IMR-90 (cell line): Measurements from ENCODE around the gene TBC1D1. TPM values are rescaled to one million over a fixed set of nuclear protein-coding genes. Genes with fewer than 3 reads are reported as not detected.
A peak's percentile ranks its signal among the peaks of the same experiment; 100 is the strongest.

Experiments used
- ATAC-seq: fragments of 200-7000 bp; cut with Tn5 transposase; 2 replicates; pipeline ENCODE4 v1.9.1; 2020; ENCODE audit warnings: low read depth, mild to moderate bottlenecking, moderate library complexity
- BruUV-seq: library from RNA; stranded (reverse); fragments of 400-500 nt; replicated peaks from 2 replicates; lab custom pipeline; 2021; lab: Mats Ljungman, UMichigan
- CTCF ChIA-PET: fragments of 300-600 bp; formaldehyde crosslinking; extraction: SDS; loops from one replicate; lab custom pipeline; 2021; ENCODE audit warnings: antibody characterized with exemption; lab: Yijun Ruan, JAX
- POLR2A ChIA-PET: fragments of 300-600 bp; sonication (Branson Sonifier 250); formaldehyde crosslinking; loops from one replicate; lab custom pipeline; 2022; ENCODE audit warnings: antibody characterized with exemption; ENCODE audit not compliant: unreplicated experiment; lab: Charles Lee
- DNase-seq: peaks from one replicate; pipeline ENCODE4 v3.0.0; 2013
- H2AFZ ChIP-seq: replicated peaks from 2 replicates; pipeline ENCODE3; 2013; ENCODE audit warnings: low read length, mild to moderate bottlenecking; ENCODE audit not compliant: poor library complexity
- H2AK5ac ChIP-seq: 2 replicates; pipeline ENCODE4 v1.6.1; 2013; ENCODE audit warnings: low read depth, low read length, inconsistent platforms
- H2AK9ac ChIP-seq: replicated peaks from 2 replicates; pipeline ENCODE3; 2013; ENCODE audit warnings: mild to moderate bottlenecking, low read depth, low read length, moderate library complexity; ENCODE audit not compliant: poor library complexity
- H2BK120ac ChIP-seq: 2 replicates; pipeline ENCODE4 v1.6.1; 2013; ENCODE audit warnings: low read depth, low read length, inconsistent platforms
- H2BK15ac ChIP-seq: 3 replicates; pipeline ENCODE4 v1.6.1; 2013; ENCODE audit warnings: low read depth, low read length, inconsistent platforms
- H2BK20ac ChIP-seq: 2 replicates; pipeline ENCODE4 v1.6.1; 2013; ENCODE audit warnings: low read depth, mild to moderate bottlenecking, inconsistent platforms, low read length, moderate library complexity
- H2BK5ac ChIP-seq: 2 replicates; pipeline ENCODE4 v1.6.1; 2013; ENCODE audit warnings: mild to moderate bottlenecking, low read depth, low read length, inconsistent platforms; ENCODE audit not compliant: poor library complexity, severe bottlenecking
- H3K14ac ChIP-seq: replicated peaks from 2 replicates; pipeline ENCODE4 v1.6.1; 2013; ENCODE audit warnings: low read depth, low read length, inconsistent platforms
- H3K18ac ChIP-seq: 2 replicates; pipeline ENCODE4 v1.6.1; 2013; ENCODE audit warnings: low read depth, low read length, control low read depth
- H3K23ac ChIP-seq: 2 replicates; pipeline ENCODE4 v1.6.1; 2013; ENCODE audit warnings: low read depth, low read length, inconsistent platforms
- H3K27ac ChIP-seq: 2 replicates; pipeline ENCODE4 v1.5.1; 2013; ENCODE audit warnings: mild to moderate bottlenecking, control low read depth, low read length; ENCODE audit not compliant: insufficient read depth
- H3K27me3 ChIP-seq: 2 replicates; pipeline ENCODE4 v1.6.1; 2013; ENCODE audit warnings: low read length; ENCODE audit not compliant: control insufficient read depth, insufficient read depth
- H3K36me3 ChIP-seq: 2 replicates; pipeline ENCODE4 v1.6.1; 2013; ENCODE audit warnings: low read length, mixed read lengths; ENCODE audit not compliant: control insufficient read depth, insufficient read depth
- H3K4ac ChIP-seq: 2 replicates; pipeline ENCODE4 v1.6.1; 2013; ENCODE audit warnings: low read depth, low read length, inconsistent platforms
- H3K4me1 ChIP-seq: 2 replicates; pipeline ENCODE4 v1.6.1; 2013; ENCODE audit warnings: low read length, mixed read lengths; ENCODE audit not compliant: control insufficient read depth, insufficient read depth
- H3K4me2 ChIP-seq: 2 replicates; pipeline ENCODE4 v1.6.1; 2013; ENCODE audit warnings: low read depth, mild to moderate bottlenecking, control low read depth, low read length, moderate library complexity
- H3K4me3 ChIP-seq: 2 replicates; pipeline ENCODE4 v1.5.1; 2013; ENCODE audit warnings: low read depth, mild to moderate bottlenecking, control low read depth, low read length, moderate library complexity; ENCODE audit not compliant: insufficient read depth
- H3K56ac ChIP-seq: 2 replicates; pipeline ENCODE4 v1.6.1; 2013; ENCODE audit warnings: low read length, inconsistent platforms; ENCODE audit not compliant: insufficient read depth; ENCODE audit errors: extremely low read depth
- H3K79me1 ChIP-seq, 2 experiments: 2 replicates each; pipeline ENCODE4 v1.6.1; 2013; ENCODE audit warnings: low read length in 2 of 2, inconsistent platforms in 1 of 2, low read depth in 1 of 2
- H3K9ac ChIP-seq: 2 replicates; pipeline ENCODE4 v1.6.1; 2013; ENCODE audit warnings: low read depth, low read length, control low read depth
- H3K9me1 ChIP-seq: 2 replicates; pipeline ENCODE4 v1.6.1; 2013; ENCODE audit warnings: low read length, inconsistent platforms; ENCODE audit not compliant: insufficient read depth
- H3K9me3 ChIP-seq: 2 replicates; pipeline ENCODE4 v1.6.1; 2013; ENCODE audit warnings: low read length; ENCODE audit not compliant: control insufficient read depth, insufficient read depth
- H4K20me1 ChIP-seq: 2 replicates; pipeline ENCODE4 v1.6.1; 2013; ENCODE audit warnings: low read length, inconsistent platforms; ENCODE audit not compliant: insufficient read depth
- H4K5ac ChIP-seq: 2 replicates; pipeline ENCODE4 v1.6.1; 2013; ENCODE audit warnings: mild to moderate bottlenecking, low read depth, low read length, control low read depth
- H4K8ac ChIP-seq, 2 experiments: 2 replicates each; pipeline ENCODE4 v1.6.1; 2013; ENCODE audit warnings: low read depth in 2 of 2, low read length in 2 of 2, control low read depth in 1 of 2, inconsistent platforms in 1 of 2
- H4K91ac ChIP-seq: 2 replicates; pipeline ENCODE4 v1.6.1; 2013; ENCODE audit warnings: low read depth, low read length, inconsistent platforms; ENCODE audit not compliant: insufficient read depth
- BHLHE40 ChIP-seq: fragments of 150-350 bp; IDR thresholded peaks from 2 replicates; pipeline ENCODE4 v1.6.1; 2016; ENCODE audit warnings: mild to moderate bottlenecking, low read depth, low read length
- MXI1 ChIP-seq: IDR thresholded peaks from 2 replicates; pipeline ENCODE4 v1.6.1; 2012; ENCODE audit warnings: low read depth, mild to moderate bottlenecking, low read length, moderate library complexity, borderline replicate concordance
- RAD21 ChIP-seq: IDR thresholded peaks from 2 replicates; pipeline ENCODE4 v1.6.1; 2012; ENCODE audit warnings: low read length, improper control_type of control experiment
- RFX5 ChIP-seq: IDR thresholded peaks from 2 replicates; pipeline ENCODE4 v1.8.0; 2012; ENCODE audit warnings: low read depth, mild to moderate bottlenecking, low read length, moderate library complexity
- WGBS, 2 experiments: methylation state at CpG; one replicate each; pipeline versions ENCODE4 v1.1.5 to v1.1.7; 2013; ENCODE audit warnings: missing lambda C conversion rate in 2 of 2; ENCODE audit not compliant: insufficient read length in 1 of 2; ENCODE audit errors: extremely low coverage in 2 of 2; 5-methylcytosine and 5-hydroxymethylcytosine counted together
- dilution Hi-C: fragments of 300-500 bp; cut with HindIII; formaldehyde crosslinking; loops from one replicate; pipeline ENCODE4 v1.14.3; 2018; ENCODE audit warnings: low sequenced_read_pairs; ENCODE audit not compliant: unreplicated experiment
- in situ Hi-C: fragments of 300-500 bp; cut with MboI; formaldehyde crosslinking; loops from 3 replicates; pipeline ENCODE4 v1.14.3; 2019; ENCODE audit warnings: low sequenced_read_pairs, inconsistent platforms, mixed read lengths
- intact Hi-C: fragments of 100-400 bp; cut with micrococcal nuclease; formaldehyde crosslinking; loops from 2 replicates; pipeline ENCODE4 v1.10.0; 2022
- polyA plus RNA-seq, 3 experiments: library from polyadenylated mRNA; depleted of rRNA; stranded (reverse); fragments of >200 nt; gene quantifications; 2 replicates each; pipeline ENCODE4 v1.2.3, GENCODE V29; 2012; ENCODE audit warnings: low replicate concordance in 1 of 3
- total RNA-seq: library from RNA; depleted of rRNA; stranded (reverse); fragments of >200 nt; gene quantifications from 2 replicates; pipeline ENCODE4 v1.2.3, GENCODE V29; 2012
- TF ChIP-seq, protein P1 (sequence below): fragments of 150-350 bp; IDR thresholded peaks from 2 replicates; pipeline ENCODE4 v1.6.1; 2017; ENCODE audit warnings: mild to moderate bottlenecking, antibody characterized with exemption, low read length, low read depth
- TF ChIP-seq, protein P2 (sequence below): fragments of 150-350 bp; IDR thresholded peaks from 2 replicates; pipeline ENCODE4 v1.6.1; 2016; ENCODE audit warnings: low read depth, mild to moderate bottlenecking, low read length, moderate library complexity, borderline replicate concordance

TBC1D1 gene
- total and polyA plus RNA-seq, 2 of the 4 experiments (the other 2 are of a cell fraction), result 42.4 to 104 TPM

DNA sequence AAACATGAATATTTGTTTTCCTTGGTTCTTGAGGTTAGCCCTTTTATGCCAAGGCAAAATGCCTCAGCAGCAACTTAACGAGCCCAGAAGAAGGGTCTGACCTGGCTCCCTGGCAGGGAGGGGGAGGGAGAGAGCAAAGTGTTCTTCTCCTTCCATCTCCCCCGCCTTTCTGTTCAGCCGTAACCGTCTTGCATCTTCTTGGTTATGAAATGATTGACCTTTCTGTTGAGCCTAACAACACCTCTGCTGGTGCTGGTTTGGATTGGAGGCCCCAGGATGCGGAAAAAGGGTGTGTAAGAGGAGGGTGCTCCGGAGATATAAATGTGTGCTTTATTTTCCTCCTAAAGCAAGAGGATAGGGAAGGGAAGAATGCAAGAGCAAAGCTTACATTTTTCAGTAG, 114.0 kb downstream of the TBC1D1 start:
- POLR2A ChIA-PET, result no interaction called here
- Histone ChIP-seq H3K23ac (no peak overlapping the region), H2AFZ (no peak overlapping the region), H3K27me3 (no peaks in the 10 kb centered on the region), H3K18ac (no peak overlapping the region), H3K36me3 (no peaks in the 10 kb centered on the region), H2AK9ac (no peak overlapping the region), H3K14ac (no peak overlapping the region), H4K8ac (0 out of 4 replicates have a peak overlapping the region, but pooled peaks of 1 of the 2 experiments have one; percentile 5), H3K27ac (no peak overlapping the region), H3K4me3 (no peak overlapping the region), H3K4me1 (peaks cover 17% of the 10 kb centered on the region), H3K4me2 (no peak overlapping the region), H4K5ac (no peak overlapping the region), H4K20me1 (peaks cover 12% of the 10 kb centered on the region; the same call in 1 of the 2 replicates), H4K91ac (no peak overlapping the region), H3K79me1 (peaks cover 14 to 57% of the 10 kb centered on the region in 2 experiments), H3K56ac (no peak overlapping the region), H2BK15ac (no peak overlapping the region), H2BK5ac (no peak overlapping the region), H3K4ac (no peak overlapping the region), H2BK120ac (no peak overlapping the region), H2AK5ac (no peak overlapping the region), H3K9me3 (no peaks in the 10 kb centered on the region), H2BK20ac (no peak overlapping the region; the same call in 1 of the 2 replicates), H3K9me1 (peaks cover 9% of the 10 kb centered on the region; the same call in 1 of the 2 replicates), H3K9ac (no peak overlapping the region)
- BruUV-seq, result no TSS peak
- no peak for DNase-seq
- intact Hi-C loops (loop anchor here (2.0 kb wide), 1 partner anchor 26 kb away; no protein-coding TSS in a partner anchor), in situ Hi-C loops (no loop called here), dilution Hi-C loops (no loop called here)
- WGBS, 2 experiments, result 71% methylated on average over 2 of the region's 6 CpGs; no CpG with 5 or more reads in 1 of the 2 experiments
- TF ChIP-seq RAD21 (no peak), RFX5 (no peak), MXI1 (no peak), BHLHE40 (no peak)
- TF ChIP-seq, protein P1, sequence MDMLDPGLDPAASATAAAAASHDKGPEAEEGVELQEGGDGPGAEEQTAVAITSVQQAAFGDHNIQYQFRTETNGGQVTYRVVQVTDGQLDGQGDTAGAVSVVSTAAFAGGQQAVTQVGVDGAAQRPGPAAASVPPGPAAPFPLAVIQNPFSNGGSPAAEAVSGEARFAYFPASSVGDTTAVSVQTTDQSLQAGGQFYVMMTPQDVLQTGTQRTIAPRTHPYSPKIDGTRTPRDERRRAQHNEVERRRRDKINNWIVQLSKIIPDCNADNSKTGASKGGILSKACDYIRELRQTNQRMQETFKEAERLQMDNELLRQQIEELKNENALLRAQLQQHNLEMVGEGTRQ, result no peak
- TF ChIP-seq, protein P2, sequence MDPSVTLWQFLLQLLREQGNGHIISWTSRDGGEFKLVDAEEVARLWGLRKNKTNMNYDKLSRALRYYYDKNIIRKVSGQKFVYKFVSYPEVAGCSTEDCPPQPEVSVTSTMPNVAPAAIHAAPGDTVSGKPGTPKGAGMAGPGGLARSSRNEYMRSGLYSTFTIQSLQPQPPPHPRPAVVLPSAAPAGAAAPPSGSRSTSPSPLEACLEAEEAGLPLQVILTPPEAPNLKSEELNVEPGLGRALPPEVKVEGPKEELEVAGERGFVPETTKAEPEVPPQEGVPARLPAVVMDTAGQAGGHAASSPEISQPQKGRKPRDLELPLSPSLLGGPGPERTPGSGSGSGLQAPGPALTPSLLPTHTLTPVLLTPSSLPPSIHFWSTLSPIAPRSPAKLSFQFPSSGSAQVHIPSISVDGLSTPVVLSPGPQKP, result no peak
- ATAC-seq, result peak; percentile 21; the same call in 1 of the 2 replicates
- CTCF ChIA-PET, result interaction anchor here (0.6 kb wide), 1 partner anchor 741 kb away, joined by 4 read pairs; no protein-coding TSS in a partner anchor
